HS-5 (cell line): ENCODE data around the gene KIF1B.

Experiments used
- DNase-seq: peaks from one replicate; pipeline ENCODE4 v3.0.0-alpha.2; 2012; ENCODE audit warnings: low read depth

Gene KIF1B

DNA sequence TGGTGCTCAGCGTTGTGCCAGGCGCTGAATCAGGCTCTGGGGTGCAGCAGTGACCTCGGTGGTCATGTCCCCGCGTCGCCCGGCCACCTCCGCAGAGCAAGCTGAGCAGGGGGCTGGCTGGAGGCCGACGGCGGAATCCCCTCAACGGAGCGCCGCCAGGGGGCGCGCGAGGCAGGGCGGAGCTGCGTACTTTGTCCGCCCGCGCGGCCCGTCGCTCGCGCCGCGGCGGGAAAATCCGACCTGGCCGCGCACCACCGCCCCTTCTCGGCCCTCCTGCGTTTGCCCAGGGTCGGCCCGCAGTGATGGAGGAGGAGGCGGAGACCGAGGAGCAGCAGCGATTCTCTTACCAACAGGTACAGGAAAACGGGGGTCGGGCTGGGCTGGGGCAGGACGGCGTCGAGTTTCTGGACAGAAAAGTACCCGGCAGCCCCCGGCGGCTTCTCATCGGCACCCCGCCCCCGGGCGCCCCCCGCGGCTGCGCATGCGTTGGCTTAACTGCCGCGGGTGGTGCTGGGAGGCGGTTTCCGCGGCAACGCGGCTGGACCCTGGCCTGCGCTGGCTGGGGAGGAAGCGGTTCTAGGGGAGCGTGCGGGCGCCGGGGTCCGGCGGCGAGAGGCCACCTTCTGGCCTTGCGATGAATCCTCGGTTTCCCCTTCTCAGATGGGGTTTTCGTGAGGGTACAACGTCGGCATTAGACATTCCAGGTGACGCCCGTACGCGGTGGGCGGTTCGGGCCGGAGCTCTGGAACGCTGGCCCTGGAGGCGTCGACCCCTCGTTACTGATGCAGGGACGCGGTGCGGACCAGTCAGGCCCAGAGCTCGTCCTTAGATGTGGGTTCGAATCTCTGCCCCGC lies 220.1 kb downstream of the KIF1B start, which contains the start of gene CENPS:
Gene CENPS, plus strand, starts transcription at position 218 of the 854 bp plus-strand sequence. Its CDS starts 85 bp downstream, at position 303.
- DNase-seq, result peak; percentile 56
